Testis (tissue), 2 donors: Measurements from ENCODE around the gene ALOX5AP.

ENCODE experiments used
- POLR2A ChIP-seq: fragments of 450-650 bp; IDR thresholded peaks from one replicate; pipeline ENCODE4 v1.6.1; 2017; ENCODE audit warnings: antibody characterized with exemption, mild to moderate bottlenecking, moderate library complexity
- TF ChIP-seq, protein P1 (sequence below), 3 experiments: fragments of 450-650 bp in 2 of 3; fragments of 200-600 bp in 1 of 3; sonication (generic) in 1 of 3; IDR thresholded peaks; one replicate each; pipeline ENCODE4 v1.5.1; 2016 to 2019; ENCODE audit warnings: antibody characterized with exemption in 3 of 3, mild to moderate bottlenecking in 2 of 3, moderate library complexity in 1 of 3

GRCh38 chr13:30708541-30708940, 26.8 kb upstream of the ALOX5AP start:
- TF ChIP-seq, protein P1, sequence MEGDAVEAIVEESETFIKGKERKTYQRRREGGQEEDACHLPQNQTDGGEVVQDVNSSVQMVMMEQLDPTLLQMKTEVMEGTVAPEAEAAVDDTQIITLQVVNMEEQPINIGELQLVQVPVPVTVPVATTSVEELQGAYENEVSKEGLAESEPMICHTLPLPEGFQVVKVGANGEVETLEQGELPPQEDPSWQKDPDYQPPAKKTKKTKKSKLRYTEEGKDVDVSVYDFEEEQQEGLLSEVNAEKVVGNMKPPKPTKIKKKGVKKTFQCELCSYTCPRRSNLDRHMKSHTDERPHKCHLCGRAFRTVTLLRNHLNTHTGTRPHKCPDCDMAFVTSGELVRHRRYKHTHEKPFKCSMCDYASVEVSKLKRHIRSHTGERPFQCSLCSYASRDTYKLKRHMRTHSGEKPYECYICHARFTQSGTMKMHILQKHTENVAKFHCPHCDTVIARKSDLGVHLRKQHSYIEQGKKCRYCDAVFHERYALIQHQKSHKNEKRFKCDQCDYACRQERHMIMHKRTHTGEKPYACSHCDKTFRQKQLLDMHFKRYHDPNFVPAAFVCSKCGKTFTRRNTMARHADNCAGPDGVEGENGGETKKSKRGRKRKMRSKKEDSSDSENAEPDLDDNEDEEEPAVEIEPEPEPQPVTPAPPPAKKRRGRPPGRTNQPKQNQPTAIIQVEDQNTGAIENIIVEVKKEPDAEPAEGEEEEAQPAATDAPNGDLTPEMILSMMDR (IDR thresholded peaks at IDR 0.05), result no peak
- TF ChIP-seq POLR2A, result no peak
